HCT116 (cell line): ENCODE data around the gene AASDH. TPM values are rescaled to one million over a fixed set of nuclear protein-coding genes. Genes with fewer than 3 reads are reported as not detected.

Experiments
- ATAC-seq: fragments of 200-7000 bp; cut with Tn5 transposase; 2 replicates; pipeline ENCODE4 v1.9.1; 2020; ENCODE audit warnings: mild to moderate bottlenecking, moderate library complexity
- BruUV-seq: library from RNA; stranded (reverse); fragments of 400-500 nt; replicated peaks from 2 replicates; lab custom pipeline; 2021; lab: Mats Ljungman, UMichigan
- CTCF ChIA-PET: fragments of 300-600 bp; sonication (Branson Sonifier 250); formaldehyde crosslinking; loops from one replicate; lab custom pipeline; 2021; ENCODE audit warnings: antibody characterized with exemption; lab: Charles Lee
- POLR2A ChIA-PET: fragments of 300-600, 350-600 bp; sonication (Branson Sonifier 250); formaldehyde crosslinking; loops from one replicate; lab custom pipeline; 2021; ENCODE audit warnings: antibody characterized with exemption; lab: Charles Lee
- RAD21 ChIA-PET, 2 experiments: fragments of 300-600 bp; sonication (Branson Sonifier 250); formaldehyde crosslinking; loops; one replicate each; lab custom pipeline; 2023; ENCODE audit warnings: low total read pairs in 2 of 2; ENCODE audit not compliant: uncharacterized antibody in 2 of 2, unreplicated experiment in 2 of 2, low non-redundant PET in 1 of 2; lab: Charles Lee
- DNase-seq: peaks from one replicate; pipeline ENCODE4 v3.0.0-alpha.2; 2010; ENCODE audit warnings: low read depth, low spot score
- H2AFZ ChIP-seq: fragments of 200-600 bp; shearing (Covaris generic), sonication (generic); 2 replicates; pipeline ENCODE4 v1.6.1; 2017; ENCODE audit warnings: low read depth, mixed run types, mixed read lengths, antibody characterized with exemption, low read length; ENCODE audit not compliant: poor library complexity, severe bottlenecking
- H3K27ac ChIP-seq: 2 replicates; pipeline ENCODE4 v1.5.1; 2012; ENCODE audit warnings: low read depth, low read length
- H3K27me3 ChIP-seq: fragments of 200-600 bp; sonication (generic); 2 replicates; pipeline ENCODE4 v1.6.1; 2016; ENCODE audit warnings: mixed run types, low read length, mixed read lengths; ENCODE audit not compliant: insufficient read depth
- H3K36me3 ChIP-seq, 2 experiments: fragments of 200-500 bp in 1 of 2; fragments of 200-600 bp in 1 of 2; sonication (Bioruptor generic) in 1 of 2; sonication (generic) in 1 of 2; 2 replicates each; pipeline versions ENCODE4 v1.5.1 to v1.6.1; 2014 to 2016; ENCODE audit warnings: low read length in 2 of 2, inconsistent platforms in 1 of 2, mixed read lengths in 1 of 2, mixed run types in 1 of 2; ENCODE audit not compliant: insufficient read depth in 2 of 2, control insufficient read depth in 1 of 2
- H3K4me1 ChIP-seq, 2 experiments: fragments of 200-600 bp in 1 of 2; sonication (generic) in 1 of 2; 2 replicates each; pipeline versions ENCODE4 v1.5.1 to v1.6.1; 2012 to 2017; ENCODE audit warnings: low read length in 2 of 2, inconsistent platforms in 1 of 2, mild to moderate bottlenecking in 1 of 2, mixed read lengths in 1 of 2, mixed run types in 1 of 2, moderate library complexity in 1 of 2; ENCODE audit not compliant: insufficient read depth in 2 of 2, control insufficient read depth in 1 of 2
- H3K4me2 ChIP-seq: fragments of 200-600 bp; sonication (generic); 2 replicates; pipeline ENCODE4 v1.6.1; 2017; ENCODE audit warnings: mixed run types, low read length, mixed read lengths
- H3K4me3 ChIP-seq, 2 experiments: fragments of 200-600 bp in 1 of 2; sonication (generic) in 1 of 2; replicated peaks in 1 of 2; 2 replicates each; pipeline ENCODE4 v1.5.1; 2011 to 2016; ENCODE audit warnings: low read length in 2 of 2, control low read depth in 1 of 2, low read depth in 1 of 2, mild to moderate bottlenecking in 1 of 2, mixed read lengths in 1 of 2, mixed run types in 1 of 2
- H3K79me2 ChIP-seq: fragments of 200-600 bp; sonication (generic); 2 replicates; pipeline ENCODE4 v1.6.1; 2017; ENCODE audit warnings: mild to moderate bottlenecking, mixed run types, low read length, moderate library complexity, mixed read lengths; ENCODE audit not compliant: insufficient read depth
- H3K9ac ChIP-seq: fragments of 200-600 bp; sonication (generic); 2 replicates; pipeline ENCODE4 v1.6.1; 2016; ENCODE audit warnings: low read length, mixed read lengths
- H3K9me2 ChIP-seq: fragments of 200-600 bp; sonication (generic), shearing (Covaris generic); 2 replicates; pipeline ENCODE4 v1.6.1; 2017; ENCODE audit warnings: mixed run types, mild to moderate bottlenecking, moderate library complexity; ENCODE audit not compliant: insufficient read depth
- H3K9me3 ChIP-seq, 2 experiments: fragments of 200-500 bp in 1 of 2; fragments of 200-600 bp in 1 of 2; sonication (Bioruptor generic) in 1 of 2; sonication (generic) in 1 of 2; 2 replicates each; pipeline ENCODE4 v1.6.1; 2014 to 2017; ENCODE audit warnings: low read length in 2 of 2, mixed read lengths in 2 of 2, inconsistent platforms in 1 of 2, low read depth in 1 of 2, mild to moderate bottlenecking in 1 of 2, mixed run types in 1 of 2, moderate library complexity in 1 of 2; ENCODE audit not compliant: control insufficient read depth in 1 of 2, insufficient read depth in 1 of 2
- H4K20me1 ChIP-seq: fragments of 200-600 bp; sonication (generic), shearing (Covaris generic); 2 replicates; pipeline ENCODE4 v1.6.1; 2017; ENCODE audit warnings: mixed run types, mild to moderate bottlenecking, moderate library complexity; ENCODE audit not compliant: insufficient read depth
- ATF3 ChIP-seq: IDR thresholded peaks from 2 replicates; pipeline ENCODE4 v1.6.1; 2012
- CBX3 ChIP-seq: IDR thresholded peaks from 2 replicates; pipeline ENCODE4 v1.6.1; 2012; ENCODE audit warnings: low read depth
- CEBPB ChIP-seq: IDR thresholded peaks from 2 replicates; pipeline ENCODE4 v1.6.1; 2012; ENCODE audit warnings: low read depth
- EGR1 ChIP-seq: IDR thresholded peaks from 2 replicates; pipeline ENCODE4 v1.6.1; 2012; ENCODE audit warnings: low read depth
- ELF1 ChIP-seq: IDR thresholded peaks from 2 replicates; pipeline ENCODE4 v1.6.1; 2012; ENCODE audit warnings: low read depth, borderline replicate concordance
- EZH2 ChIP-seq: fragments of 200-600 bp; sonication (generic); IDR thresholded peaks from 2 replicates; pipeline ENCODE4 v1.6.1; 2017; ENCODE audit warnings: antibody characterized with exemption, mixed run types
- EZH2phosphoT487 ChIP-seq: fragments of 200-600 bp; IDR thresholded peaks from 2 replicates; pipeline ENCODE4 v1.6.1; 2018; ENCODE audit warnings: antibody characterized with exemption, borderline replicate concordance
- JUND ChIP-seq: IDR thresholded peaks from 2 replicates; pipeline ENCODE4 v1.6.1; 2012
- POLR2A ChIP-seq: IDR thresholded peaks from 2 replicates; pipeline ENCODE4 v1.7.0; 2011; ENCODE audit warnings: borderline replicate concordance; ENCODE audit not compliant: insufficient read depth, insufficient read length; ENCODE audit errors: extremely low read depth
- RAD21 ChIP-seq: IDR thresholded peaks from 2 replicates; pipeline ENCODE4 v1.6.1; 2012; ENCODE audit warnings: low read depth, mild to moderate bottlenecking
- REST ChIP-seq: IDR thresholded peaks from 2 replicates; pipeline ENCODE4 v1.6.1; 2012; ENCODE audit warnings: low read depth
- SIN3A ChIP-seq: IDR thresholded peaks from 2 replicates; pipeline ENCODE4 v1.6.1; 2012; ENCODE audit warnings: low read depth
- SP1 ChIP-seq: IDR thresholded peaks from 2 replicates; pipeline ENCODE4 v1.6.1; 2012; ENCODE audit warnings: low read depth
- SRF ChIP-seq: IDR thresholded peaks from 2 replicates; pipeline ENCODE4 v1.6.1; 2012; ENCODE audit warnings: low read depth
- ZBTB33 ChIP-seq: IDR thresholded peaks from 2 replicates; pipeline ENCODE4 v1.6.1; 2011; ENCODE audit warnings: mild to moderate bottlenecking, low read length, moderate library complexity; ENCODE audit not compliant: insufficient replicate concordance; ENCODE audit errors: extremely low read depth
- ZFX ChIP-seq: fragments of 450-650 bp; IDR thresholded peaks from 2 replicates; pipeline ENCODE4 v1.6.1; 2017
- ZNF274 ChIP-seq: fragments of 200-500 bp; sonication (Bioruptor generic); IDR thresholded peaks from 2 replicates; pipeline ENCODE4 v1.6.1; 2014; ENCODE audit warnings: mild to moderate bottlenecking, low read depth, low read length, inconsistent platforms
- intact Hi-C: fragments of 100-400 bp; cut with micrococcal nuclease; formaldehyde crosslinking; loops from 2 replicates; pipeline ENCODE4 v1.10.0; 2022
- total RNA-seq: library from RNA; stranded (reverse); gene quantifications from one replicate; pipeline ENCODE4 v1.2.1, GENCODE V29; 2021; ENCODE audit not compliant: unreplicated experiment

The AASDH gene
- total RNA-seq, 1 experiment from 2014 or later: 13.7 TPM

- Histone ChIP-seq H3K36me3 (no peaks in the 10 kb centered on the region), H3K9me2 (no peaks in the 10 kb centered on the region), H3K4me3 (no peak overlapping the region), H3K9me3 (no peaks in the 10 kb centered on the region), H3K9ac (no peak overlapping the region), H2AFZ (no peak overlapping the region), H3K27me3 (no peaks in the 10 kb centered on the region), H3K27ac (no peak overlapping the region)
- no TSS peak for BruUV-seq
- RAD21 ChIA-PET: no interaction called here
- intact Hi-C loops: no loop called here
- TF ChIP-seq SP1 (no peak), EGR1 (no peak), RAD21 (no peak), ZNF274 (no peak)
- TF ChIP-seq, all 23 proteins: peak for 0
- ChIA-PET CTCF (no interaction called here), POLR2A (interaction anchor here (1.1 kb wide), 1 partner anchor 29 kb away, joined by 4 read pairs; the partner anchor contains the start of gene AASDH)
- H4K20me1 ChIP-seq: peaks cover 58% of the 10 kb centered on the region; the same call in 1 of the 2 replicates
- no peak for ATAC-seq
- H3K79me2 ChIP-seq: peaks cover 100% of the 10 kb centered on the region
- H3K4me2 ChIP-seq: no peak overlapping the region
- DNase-seq: no peak
- H3K4me1 ChIP-seq: peaks cover 0 to 13% of the 10 kb centered on the region in 2 experiments; a peak in 3 of 4 replicates
Measured at GRCh38 chr4:56416349-56416748, 29.1 kb upstream of the AASDH start.

- BruUV-seq: no TSS peak
- no peak overlapping the region for H3K4me3 ChIP-seq
- no peaks in the 10 kb centered on the region for H3K9me2 ChIP-seq
- ChIA-PET RAD21 (no interaction called here), CTCF (no interaction called here), POLR2A (no interaction called here)
- H3K27ac ChIP-seq: no peak overlapping the region
- no peaks in the 10 kb centered on the region for H3K27me3 ChIP-seq
- H3K4me2 ChIP-seq: no peak overlapping the region
- peaks cover 100% of the 10 kb centered on the region for H3K79me2 ChIP-seq
- peaks cover 61% of the 10 kb centered on the region; the same call in 1 of the 2 replicates for H4K20me1 ChIP-seq
- ATAC-seq: no peak
- peaks cover 16 to 32% of the 10 kb centered on the region in 2 experiments for H3K4me1 ChIP-seq
- intact Hi-C loops: no loop called here
- H3K9ac ChIP-seq: no peak overlapping the region
- no peak overlapping the region for H2AFZ ChIP-seq
- H3K36me3 ChIP-seq: no peaks in the 10 kb centered on the region
- DNase-seq: no peak
- no peaks in the 10 kb centered on the region for H3K9me3 ChIP-seq
- no peak for TF ChIP-seq REST
- no peak for TF ChIP-seq CBX3
- no peak for TF ChIP-seq ZBTB33
- TF ChIP-seq SIN3A: no peak
- TF ChIP-seq POLR2A: no peak
- TF ChIP-seq EZH2: no peak
- no peak for TF ChIP-seq SP1
- no peak for TF ChIP-seq ZFX
- no peak for TF ChIP-seq SRF
- TF ChIP-seq RAD21: no peak
- TF ChIP-seq CEBPB: no peak
- no peak for TF ChIP-seq EZH2phosphoT487
- no peak for TF ChIP-seq JUND
- TF ChIP-seq ATF3: no peak
- no peak for TF ChIP-seq ELF1
Measured at GRCh38 chr4:56414135-56414670, 26.9 kb upstream of the AASDH start.
